ENCODE data around the gene MPPED2.
"Not testable (repeated sequence)": the region's sequence is repeated elsewhere in the genome, so short reads cannot be mapped to it uniquely, and the experiment has no call there.

GRCh38 chr11:30554587-30554986 is 31.6 kb downstream of the MPPED2 start:
- not testable (repeated sequence) for TF ChIP-seq CTCF, POLR2A (IDR thresholded peaks at IDR 0.05)

Measured in lower leg skin (tissue), 3 donors.